ENCODE results near the gene SEC11A.
"Not testable (repeated sequence)": the region's sequence is repeated elsewhere in the genome, so short reads cannot be mapped to it uniquely, and the experiment has no call there.

The SEC11A gene

GRCh38 chr15:84736375-84736774 is 20.4 kb upstream of the SEC11A start:
- no peak for FAIRE-seq

GRCh38 chr15:84735480-84736061 is 19.6 kb upstream of the SEC11A start:
- not testable (repeated sequence) for FAIRE-seq

GRCh38 chr15:84734794-84735479 is 19.0 kb upstream of the SEC11A start:
- FAIRE-seq, result no peak

- FAIRE-seq, result no peak
These were observed 15.8 kb upstream of the SEC11A start for GRCh38 chr15:84731774-84732173.

GRCh38 chr15:84727429-84727828 is 11.5 kb upstream of the SEC11A start:
- no peak for FAIRE-seq

GRCh38 chr15:84725001-84725491 is 9.1 kb upstream of the SEC11A start:
- FAIRE-seq, result no peak

- no peak for FAIRE-seq
These were observed 6.7 kb upstream of the SEC11A start for GRCh38 chr15:84722628-84723027.

GRCh38 chr15:84721371-84721770 is 5.4 kb upstream of the SEC11A start:
- no peak for FAIRE-seq

GRCh38 chr15:84715441-84716035 is 401 bp downstream of the SEC11A start:
- FAIRE-seq, result no peak

GRCh38 chr15:84714821-84715220 is 1.1 kb downstream of the SEC11A start:
- FAIRE-seq, result no peak

GRCh38 chr15:84714372-84714771 is 1.6 kb downstream of the SEC11A start:
- FAIRE-seq, result no peak

GRCh38 chr15:84703808-84704207 is 12.1 kb downstream of the SEC11A start:
- FAIRE-seq, result no peak

- FAIRE-seq, result no peak
These were observed 12.9 kb downstream of the SEC11A start for GRCh38 chr15:84702961-84703482.

GRCh38 chr15:84699538-84700191 is 16.3 kb downstream of the SEC11A start:
- no peak for FAIRE-seq

GRCh38 chr15:84697236-84697990 is 18.5 kb downstream of the SEC11A start:
- no peak for FAIRE-seq

GRCh38 chr15:84696757-84697156 is 19.2 kb downstream of the SEC11A start:
- no peak for FAIRE-seq

GRCh38 chr15:84690342-84690741 is 25.6 kb downstream of the SEC11A start:
- no peak for FAIRE-seq

GRCh38 chr15:84689858-84690257 is 26.1 kb downstream of the SEC11A start:
- FAIRE-seq, result no peak

GRCh38 chr15:84686446-84686845 is 29.5 kb downstream of the SEC11A start:
- not testable (repeated sequence) for FAIRE-seq

GRCh38 chr15:84685304-84685703 is 30.6 kb downstream of the SEC11A start:
- no peak for FAIRE-seq

GRCh38 chr15:84684092-84684491 is 31.8 kb downstream of the SEC11A start:
- no peak for FAIRE-seq

- no peak for FAIRE-seq
These were observed 34.1 kb downstream of the SEC11A start for GRCh38 chr15:84681831-84682230.

GRCh38 chr15:84671211-84671610 is 44.7 kb downstream of the SEC11A start:
- no peak for FAIRE-seq

Data from islet of Langerhans (tissue), 1 donor.